Measurements from ENCODE around the gene DUSP16.
"Not testable (repeated sequence)": the region's sequence is repeated elsewhere in the genome, so short reads cannot be mapped to it uniquely, and the experiment has no call there.

Gene DUSP16

GRCh38 chr12:12583510-12584178, 21.0 kb upstream of the DUSP16 start:
- DNase-seq, result no peak

DNA sequence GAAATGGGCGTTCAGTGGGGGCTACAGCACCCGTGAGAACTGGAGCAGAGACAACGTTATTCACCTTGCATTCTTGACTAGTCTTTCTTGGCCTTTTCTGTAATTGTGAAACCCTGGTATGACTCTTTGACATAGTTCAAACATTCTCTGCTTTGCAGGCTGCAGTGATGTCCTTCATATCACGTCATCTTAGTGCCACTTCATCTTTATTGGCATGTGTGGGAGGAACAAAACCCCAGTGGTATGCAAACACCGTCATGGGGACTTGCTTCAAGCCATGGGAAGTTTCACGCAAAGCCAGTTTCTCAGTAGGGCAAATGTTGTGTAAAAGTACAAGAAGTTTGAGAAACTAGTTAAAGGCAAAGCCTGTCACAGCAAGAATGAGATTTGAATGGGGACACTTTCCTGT, 20.2 kb upstream of the DUSP16 start:
- no peak for DNase-seq

DNA sequence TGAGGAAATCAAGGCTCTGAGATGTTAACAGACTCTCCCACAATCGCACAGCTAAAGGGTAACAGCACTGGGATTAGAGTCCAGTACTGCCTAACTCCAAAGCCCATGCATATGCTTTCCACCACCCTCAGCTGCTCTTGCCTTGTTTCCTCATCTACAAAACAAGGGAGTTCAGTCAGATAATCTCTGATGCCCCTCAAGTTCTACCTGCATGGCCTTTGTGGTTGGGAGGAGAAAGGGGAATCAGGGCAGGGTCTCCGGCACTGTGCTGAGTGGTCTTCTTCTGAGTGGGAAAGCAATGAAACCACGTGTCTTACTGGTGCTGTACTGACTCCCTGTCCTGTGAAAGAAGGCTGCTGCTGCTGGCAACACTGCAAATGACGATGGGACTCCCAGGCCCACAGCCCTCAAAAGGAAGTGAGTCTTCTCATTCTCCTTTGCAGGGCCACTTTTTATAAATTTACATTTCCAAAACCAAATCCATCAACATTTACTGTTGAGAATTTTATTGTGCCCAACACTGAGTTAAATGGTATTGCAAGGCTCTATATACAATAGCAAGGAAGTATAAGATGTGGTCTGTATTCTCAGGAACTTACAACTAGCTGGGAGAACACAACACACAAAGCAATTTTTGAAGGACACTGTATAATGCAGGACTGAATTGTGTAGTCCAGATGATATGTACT, 19.7 kb upstream of the DUSP16 start:
- no peak for DNase-seq

DNA sequence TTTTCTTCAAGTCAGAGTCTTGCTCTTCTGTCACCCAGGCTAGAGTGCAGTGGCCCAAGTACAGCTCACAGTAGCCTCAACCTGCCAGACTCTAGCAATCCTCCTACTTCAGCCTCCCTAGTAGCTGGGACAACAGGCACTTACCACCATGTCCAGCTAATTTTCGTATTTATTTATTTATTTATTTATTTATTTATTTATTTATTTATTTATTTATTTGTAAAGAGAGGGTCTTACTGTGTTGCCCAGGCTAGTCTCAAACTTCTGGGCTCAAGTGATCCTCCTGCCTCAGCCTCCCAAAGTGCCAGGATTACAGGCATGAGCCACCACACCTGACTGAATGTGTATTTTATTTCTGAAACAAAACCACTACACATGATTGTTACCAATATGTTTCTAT, 18.1 kb upstream of the DUSP16 start:
- not testable (repeated sequence) for DNase-seq

- DNase-seq, result no peak
Measured at GRCh38 chr12:12577786-12578185, 15.1 kb upstream of the DUSP16 start.

DNA sequence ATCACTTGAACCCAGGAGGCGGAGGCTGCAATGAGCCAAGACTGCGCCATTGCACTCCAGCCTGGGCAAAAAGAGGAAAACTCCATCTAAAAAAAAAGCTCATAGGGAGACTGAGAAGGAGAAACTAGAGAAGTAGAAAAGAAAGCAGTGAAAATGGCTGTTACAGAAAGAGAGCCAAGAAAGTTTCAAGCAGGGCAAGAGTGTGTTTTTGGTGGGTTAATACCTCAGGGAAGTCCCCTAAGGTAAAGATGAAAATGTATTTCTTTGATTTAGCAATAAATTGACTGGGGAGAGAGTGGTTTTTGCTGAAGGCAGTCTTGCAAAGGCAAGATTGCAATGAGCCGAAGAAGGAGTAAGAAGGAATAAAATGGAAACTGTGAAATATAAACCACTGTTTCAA, 10.0 kb upstream of the DUSP16 start:
- DNase-seq, result no peak

DNA sequence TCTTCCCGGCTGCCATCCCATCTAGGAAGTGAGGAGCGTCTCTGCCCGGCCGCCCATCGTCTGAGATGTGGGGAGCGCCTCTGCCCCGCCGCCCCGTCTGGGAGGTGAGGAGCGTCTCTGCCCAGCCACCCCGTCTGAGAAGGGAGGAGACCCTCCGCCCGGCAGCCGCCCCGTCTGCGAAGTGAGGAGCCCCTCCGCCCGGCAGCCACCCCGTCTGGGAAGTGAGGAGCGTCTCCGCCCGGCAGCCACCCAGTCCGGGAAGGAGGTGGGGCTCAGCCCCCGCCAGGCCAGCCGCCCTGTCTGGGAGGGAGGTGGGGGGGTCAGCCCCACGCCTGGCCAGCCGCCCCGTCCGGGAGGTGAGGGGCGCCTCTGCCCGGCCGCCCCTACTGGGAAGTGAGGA, 3.3 kb upstream of the DUSP16 start:
- DNase-seq, result not testable (repeated sequence)

DNA sequence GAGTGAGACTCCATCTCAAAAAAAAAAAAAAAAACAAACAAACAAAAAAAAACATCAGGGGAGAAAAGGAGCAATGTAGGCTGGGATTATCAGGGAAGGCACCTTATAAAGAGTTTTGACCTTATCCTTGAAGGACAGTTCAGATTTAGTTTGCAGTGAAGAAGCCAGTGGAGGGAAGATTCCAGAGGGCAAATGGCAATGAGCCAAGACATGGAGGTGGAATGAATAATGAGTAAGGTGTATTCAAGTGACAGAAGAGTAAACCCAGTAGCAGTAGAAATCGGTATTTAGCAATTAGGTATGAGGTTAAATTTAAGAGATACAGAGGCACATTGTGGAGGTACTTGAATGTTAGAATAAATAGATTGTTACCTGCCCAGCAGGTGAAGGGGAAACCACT, 2.2 kb upstream of the DUSP16 start:
- DNase-seq, result peak in 2 of 3 experiments; percentile 11 to 19

DNA sequence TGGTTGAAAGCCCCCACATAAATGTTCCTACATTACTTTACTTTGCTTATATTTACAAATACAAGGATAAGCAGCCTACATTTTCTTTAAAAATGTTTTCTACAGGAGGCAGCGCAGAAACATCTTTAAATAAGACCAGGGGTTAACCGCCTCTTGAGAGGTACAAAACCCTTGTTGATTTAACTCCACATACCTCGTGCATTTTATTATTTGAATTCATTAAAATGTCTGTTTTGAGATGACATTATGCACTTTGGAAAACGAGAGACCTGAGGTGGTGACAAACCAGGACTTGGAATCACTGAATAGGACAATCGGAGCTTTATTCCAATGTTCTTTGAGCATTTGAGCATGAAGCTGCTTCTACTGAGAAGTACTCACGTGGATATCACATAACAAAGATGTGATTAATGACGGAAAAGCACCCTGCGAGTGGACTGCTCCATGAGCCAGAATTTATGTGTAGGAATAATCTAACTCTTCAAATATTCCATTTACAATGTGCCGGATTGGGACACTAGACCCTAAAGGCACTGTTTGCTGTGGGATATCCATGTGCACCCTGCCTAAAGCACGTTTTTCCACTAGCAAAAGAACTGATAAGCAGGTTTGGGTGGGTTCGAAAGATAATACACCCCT, 746 bp upstream of the DUSP16 start:
- DNase-seq, result peak; percentile 43 to 66 (median 56)

GRCh38 chr12:12562016-12562483, 613 bp downstream of the DUSP16 start:
- DNase-seq, result peak in 2 of 3 experiments; percentile 77 to 82

- peak; percentile 26 to 85 (median 84) for DNase-seq
Measured at GRCh38 chr12:12561371-12562015, 1.2 kb downstream of the DUSP16 start.

DNA sequence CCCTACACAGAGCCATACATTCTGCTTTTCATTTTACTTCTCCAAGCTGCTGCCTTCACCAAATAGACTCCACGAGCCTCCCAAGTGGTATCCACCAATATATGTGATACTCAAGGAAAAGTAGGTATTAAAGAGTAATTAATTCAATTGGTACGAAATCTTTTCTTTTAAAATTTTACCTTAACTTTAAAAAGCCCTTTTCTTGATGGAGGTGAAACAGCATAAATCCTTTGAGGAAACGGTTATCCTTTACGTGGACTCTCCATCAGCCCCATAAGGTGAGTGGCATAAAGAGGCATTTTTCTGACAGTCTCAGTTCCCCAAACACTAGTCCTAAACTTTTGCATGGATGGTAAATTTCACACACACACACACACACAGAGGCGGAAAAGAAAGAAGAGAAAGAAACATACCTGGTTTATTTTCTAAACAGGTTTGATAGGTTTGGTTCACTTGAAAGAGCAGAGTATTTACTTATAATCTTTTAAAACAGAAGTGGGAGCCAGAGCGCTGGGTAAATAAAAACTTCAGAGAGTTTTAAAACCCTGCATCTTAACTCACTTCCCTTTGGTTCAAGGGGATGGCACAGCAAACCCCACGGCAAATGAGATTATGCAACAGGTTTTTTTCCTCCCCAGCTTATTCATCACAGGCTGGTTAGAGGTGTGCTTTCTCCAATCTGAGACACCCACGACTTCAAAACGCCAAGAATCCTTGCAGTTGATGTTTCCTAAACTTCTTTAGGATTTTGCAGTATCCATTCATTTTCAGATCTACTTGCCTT, 1.9 kb downstream of the DUSP16 start:
- peak; percentile 38 to 84 (median 75) for DNase-seq

GRCh38 chr12:12559719-12560296, 2.9 kb downstream of the DUSP16 start:
- peak in 2 of 3 experiments; percentile 18 to 49 for DNase-seq

DNA sequence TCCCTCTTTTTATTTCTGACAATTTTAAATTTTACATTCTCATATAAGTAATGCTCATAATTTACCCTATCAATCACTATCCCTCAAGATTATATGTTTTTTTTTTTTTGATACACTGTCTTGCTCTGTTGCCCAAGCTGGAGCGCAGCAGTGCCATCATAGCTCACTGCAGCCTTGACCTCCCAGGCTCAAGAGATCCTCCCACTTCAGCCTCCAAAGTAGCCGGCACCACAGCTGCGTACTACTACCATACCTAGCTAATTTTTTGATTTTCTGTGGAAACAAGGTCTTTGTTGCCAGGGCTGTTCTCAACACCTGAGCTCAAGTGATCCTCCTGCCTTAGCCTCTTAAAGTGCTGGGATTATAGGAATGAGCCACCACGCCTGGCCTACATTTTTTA, 4.4 kb downstream of the DUSP16 start:
- no peak for DNase-seq

GRCh38 chr12:12557733-12558132, 4.9 kb downstream of the DUSP16 start:
- no peak for DNase-seq

- DNase-seq, result no peak
Measured at GRCh38 chr12:12555656-12556055, 7.0 kb downstream of the DUSP16 start.

DNA sequence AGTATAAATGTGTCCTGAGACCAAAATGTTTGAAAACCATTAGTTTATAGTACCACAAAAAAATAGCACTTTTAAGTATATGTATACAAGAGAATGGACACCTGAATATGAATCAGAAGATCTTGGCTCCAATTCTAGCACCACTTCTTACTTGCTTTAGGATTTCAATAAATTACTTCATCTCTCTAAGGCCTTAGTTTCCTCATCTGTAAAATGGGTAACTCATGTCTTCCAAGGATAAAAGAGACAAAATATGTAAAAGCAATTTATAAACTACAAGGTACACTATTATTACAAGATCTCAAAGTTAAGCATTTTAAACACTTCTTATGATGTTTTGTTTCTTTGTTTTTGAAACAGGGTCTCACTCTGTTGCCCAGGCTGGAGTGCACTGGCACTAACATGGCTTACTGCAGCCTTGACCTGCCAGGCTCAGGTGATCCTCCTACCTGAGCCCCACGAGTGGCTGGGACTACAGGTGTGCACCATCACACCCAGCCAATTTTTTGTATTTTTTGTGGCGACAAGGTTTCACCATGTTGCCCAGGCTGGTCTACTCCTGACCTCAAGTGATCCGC, 9.4 kb downstream of the DUSP16 start:
- no peak for DNase-seq

- DNase-seq, result no peak
Measured at GRCh38 chr12:12551115-12551514, 11.5 kb downstream of the DUSP16 start.

DNA sequence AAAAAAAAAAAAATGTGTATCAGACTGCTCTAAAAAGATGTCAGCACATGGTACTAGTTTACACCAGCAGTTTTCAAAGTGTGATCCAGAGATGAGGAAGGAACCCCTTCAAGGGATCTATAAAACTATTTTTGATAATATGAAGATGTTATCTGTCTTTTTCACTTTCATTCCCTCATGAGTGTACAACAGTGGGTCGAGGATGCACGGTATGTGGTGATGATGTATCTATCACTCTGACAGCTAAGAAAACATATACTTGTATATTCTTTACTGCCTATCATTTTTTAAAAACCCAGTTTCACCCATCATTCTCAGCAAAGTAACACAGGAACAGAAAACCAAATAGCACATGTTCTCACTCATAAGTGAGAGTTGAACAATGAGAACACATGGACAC, 12.4 kb downstream of the DUSP16 start:
- no peak for DNase-seq

- DNase-seq, result no peak
Measured at GRCh38 chr12:12549426-12549825, 13.2 kb downstream of the DUSP16 start.

GRCh38 chr12:12548713-12549112, 13.9 kb downstream of the DUSP16 start:
- DNase-seq, result peak in 1 of 3 experiments; percentile 41

DNA sequence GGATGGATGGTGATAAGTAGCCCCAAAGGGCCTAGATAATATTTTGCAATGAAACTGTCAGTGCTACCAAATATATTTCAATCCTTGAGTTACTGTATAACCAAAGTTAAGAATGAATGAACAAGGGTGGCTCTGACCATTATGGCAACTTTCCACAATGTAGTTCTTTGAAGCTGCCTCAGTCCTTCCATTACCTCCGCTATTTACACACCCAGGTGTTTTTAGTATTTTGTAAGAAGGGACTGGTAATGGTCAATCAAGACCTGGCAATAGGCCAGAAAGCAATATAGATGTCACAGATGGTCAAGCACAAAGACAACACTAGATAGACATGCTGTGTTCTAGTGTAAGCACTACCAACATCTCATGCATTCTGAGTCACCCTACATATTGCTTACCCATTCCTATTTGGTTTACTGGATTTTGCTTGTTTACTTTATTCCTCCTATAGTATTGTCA, 16.3 kb downstream of the DUSP16 start:
- peak in 2 of 3 experiments; percentile 50 to 65 for DNase-seq

Measured in NCI-H1417 (cell line).